CD14-positive monocyte (primary cell): ENCODE results near the gene CD37. TPM values are rescaled to one million over a fixed set of nuclear protein-coding genes. Genes with fewer than 3 reads are reported as not detected.

ENCODE experiments used
- DNase-seq, 3 donors: peaks; one replicate each; pipeline ENCODE4 v3.0.0-alpha.2; 2011 to 2022
- H2AFZ ChIP-seq: 2 replicates; pipeline ENCODE4 v1.6.0; 2012; ENCODE audit warnings: mild to moderate bottlenecking, low read depth, low read length, inconsistent platforms; ENCODE audit not compliant: insufficient read depth, poor library complexity, severe bottlenecking
- H3K27ac ChIP-seq, 2 donors: 1 replicate in 1 of 2; 2 replicates in 1 of 2; pipeline ENCODE4 v1.5.1; 2012 to 2013; ENCODE audit warnings: low read length in 2 of 2, control low read depth in 1 of 2, inconsistent platforms in 1 of 2, low read depth in 1 of 2, mild to moderate bottlenecking in 1 of 2
- H3K27me3 ChIP-seq, 2 donors: one replicate each; pipeline versions ENCODE4 v1.6.0 to v1.6.1; 2011 to 2013; ENCODE audit warnings: low read length in 2 of 2; ENCODE audit not compliant: control insufficient read depth in 2 of 2, insufficient read depth in 2 of 2
- H3K36me3 ChIP-seq, 2 donors: replicated peaks in 1 of 2; 1 replicate in 1 of 2; 2 replicates in 1 of 2; pipeline versions ENCODE4 v1.5.1 to v1.6.1; 2012 to 2013; ENCODE audit warnings: low read length in 2 of 2, control low read depth in 1 of 2, inconsistent platforms in 1 of 2, mild to moderate bottlenecking in 1 of 2; ENCODE audit not compliant: insufficient read depth in 2 of 2, control insufficient read depth in 1 of 2
- H3K4me1 ChIP-seq, 2 donors: 1 replicate in 1 of 2; 2 replicates in 1 of 2; pipeline versions ENCODE4 v1.5.1 to v1.6.1; 2012 to 2013; ENCODE audit warnings: low read length in 2 of 2, control low read depth in 1 of 2, inconsistent platforms in 1 of 2, mild to moderate bottlenecking in 1 of 2, moderate library complexity in 1 of 2; ENCODE audit not compliant: insufficient read depth in 2 of 2, control insufficient read depth in 1 of 2
- H3K4me2 ChIP-seq: replicated peaks from 2 replicates; pipeline ENCODE3; 2012; ENCODE audit warnings: low read length, moderate library complexity, mild to moderate bottlenecking; ENCODE audit not compliant: poor library complexity, severe bottlenecking; ENCODE audit errors: extremely low read depth
- H3K4me3 ChIP-seq, 3 experiments: fragments of 200-600 bp in 1 of 3; sonication (generic) in 1 of 3; replicated peaks in 1 of 3; 1 replicate in 2 of 3; 2 replicates in 1 of 3; pipeline ENCODE4 v1.5.1; 2011 to 2013; ENCODE audit warnings: low read length in 3 of 3, mild to moderate bottlenecking in 3 of 3, control low read depth in 2 of 3, low read depth in 2 of 3, inconsistent platforms in 1 of 3, moderate library complexity in 1 of 3
- H3K79me2 ChIP-seq: 2 replicates; pipeline ENCODE4 v1.6.0; 2012; ENCODE audit warnings: mild to moderate bottlenecking, control low read depth, inconsistent platforms, low read length, moderate library complexity; ENCODE audit not compliant: insufficient read depth
- H3K9ac ChIP-seq: 2 replicates; pipeline ENCODE4 v1.6.0; 2017; ENCODE audit warnings: low read length, mild to moderate bottlenecking; ENCODE audit not compliant: insufficient read depth, poor library complexity, severe bottlenecking
- H3K9me3 ChIP-seq, 2 donors: replicated peaks in 1 of 2; 1 replicate in 1 of 2; 2 replicates in 1 of 2; pipeline versions ENCODE4 v1.5.1 to v1.6.1; 2012 to 2013; ENCODE audit warnings: low read length in 2 of 2, control low read depth in 1 of 2; ENCODE audit not compliant: control insufficient read depth in 1 of 2, insufficient read depth in 1 of 2
- H4K20me1 ChIP-seq: 2 replicates; pipeline ENCODE4 v1.6.0; 2012; ENCODE audit warnings: mild to moderate bottlenecking, low read length, control low read depth, moderate library complexity; ENCODE audit not compliant: insufficient read depth
- H3K27ac Mint-ChIP-seq, 7 donors: one replicate each; pipeline ENCODE4 v1.8.0; 2020; ENCODE audit warnings: mild to moderate bottlenecking in 7 of 7, mixed read lengths in 7 of 7, moderate library complexity in 6 of 7, inconsistent platforms in 2 of 7
- H3K27me3 Mint-ChIP-seq, 3 donors: one replicate each; pipeline ENCODE4 v1.8.0; 2021 to 2022; ENCODE audit warnings: low read depth in 3 of 3, mild to moderate bottlenecking in 3 of 3, mixed read lengths in 3 of 3, moderate library complexity in 3 of 3, inconsistent platforms in 1 of 3
- H3K36me3 Mint-ChIP-seq, 2 donors: one replicate each; pipeline ENCODE4 v1.8.0; 2020; ENCODE audit warnings: mixed read lengths in 2 of 2, inconsistent platforms in 1 of 2, mild to moderate bottlenecking in 1 of 2
- H3K4me1 Mint-ChIP-seq: one replicate; pipeline ENCODE4 v1.8.0; 2020; ENCODE audit warnings: mild to moderate bottlenecking, mixed read lengths
- H3K4me3 Mint-ChIP-seq, 2 donors: one replicate each; pipeline ENCODE4 v1.8.0; 2020; ENCODE audit warnings: mild to moderate bottlenecking in 2 of 2, mixed read lengths in 2 of 2, moderate library complexity in 1 of 2
- H3K9me3 Mint-ChIP-seq, 7 donors: one replicate each; pipeline ENCODE4 v1.8.0; 2020 to 2022; ENCODE audit warnings: mixed read lengths in 7 of 7, mild to moderate bottlenecking in 6 of 7, moderate library complexity in 6 of 7, inconsistent platforms in 2 of 7
- WGBS: methylation state at CpG from one replicate; pipeline ENCODE4 v1.1.5; 2013; ENCODE audit warnings: missing lambda C conversion rate; ENCODE audit not compliant: insufficient coverage; 5-methylcytosine and 5-hydroxymethylcytosine counted together
- intact Hi-C, 2 donors: fragments of 100-400 bp; cut with micrococcal nuclease; formaldehyde crosslinking; loops; one replicate each; pipeline versions ENCODE4 v1.15.0 to v1.15.1; 2023
- polyA plus RNA-seq, 3 donors: library from polyadenylated mRNA; depleted of rRNA in 1 of 3; unstranded in 2 of 3; stranded (reverse) in 1 of 3; fragments of 300-500 nt in 2 of 3; fragments of >200 nt in 1 of 3; fragmentation: Illumina TruSeq in 2 of 3; gene quantifications; 1 replicate in 2 of 3; 2 replicates in 1 of 3; pipeline ENCODE4 v1.2.3, GENCODE V29; 2012 to 2021
- TF ChIP-seq, protein P1 (sequence below): fragments of 200-600 bp; IDR thresholded peaks from one replicate; pipeline ENCODE4 v1.8.0; 2022; ENCODE audit warnings: antibody characterized with exemption, mild to moderate bottlenecking

Gene CD37
- polyA plus RNA-seq, 3 donors, result 147 to 380 (median 194) TPM

GRCh38 chr19:49335784-49336481, 727 bp downstream of the CD37 start:
- H3K9me3 Mint-ChIP-seq, result peaks cover 0 to 6% (median 0%) of the 10 kb centered on the region in 7 donors
- H3K4me1 Mint-ChIP-seq, result peaks cover 72% of the 10 kb centered on the region
- Histone ChIP-seq H2AFZ (peak overlapping the region; percentile 95), H3K27ac (peak overlapping the region; percentile 62 to 95), H3K4me1 (peaks cover 54 to 84% of the 10 kb centered on the region in 2 donors), H3K36me3 (peaks cover 22 to 40% of the 10 kb centered on the region in 2 donors), H4K20me1 (peaks cover 39% of the 10 kb centered on the region), H3K9ac (peak overlapping the region; percentile 88), H3K4me3 (peak overlapping the region; percentile 80 to 98 (median 88)), H3K27me3 (no peaks in the 10 kb centered on the region), H3K4me2 (peak overlapping the region; percentile 98), H3K9me3 (no peaks in the 10 kb centered on the region), H3K79me2 (peaks cover 36% of the 10 kb centered on the region)
- TF ChIP-seq, protein P1, sequence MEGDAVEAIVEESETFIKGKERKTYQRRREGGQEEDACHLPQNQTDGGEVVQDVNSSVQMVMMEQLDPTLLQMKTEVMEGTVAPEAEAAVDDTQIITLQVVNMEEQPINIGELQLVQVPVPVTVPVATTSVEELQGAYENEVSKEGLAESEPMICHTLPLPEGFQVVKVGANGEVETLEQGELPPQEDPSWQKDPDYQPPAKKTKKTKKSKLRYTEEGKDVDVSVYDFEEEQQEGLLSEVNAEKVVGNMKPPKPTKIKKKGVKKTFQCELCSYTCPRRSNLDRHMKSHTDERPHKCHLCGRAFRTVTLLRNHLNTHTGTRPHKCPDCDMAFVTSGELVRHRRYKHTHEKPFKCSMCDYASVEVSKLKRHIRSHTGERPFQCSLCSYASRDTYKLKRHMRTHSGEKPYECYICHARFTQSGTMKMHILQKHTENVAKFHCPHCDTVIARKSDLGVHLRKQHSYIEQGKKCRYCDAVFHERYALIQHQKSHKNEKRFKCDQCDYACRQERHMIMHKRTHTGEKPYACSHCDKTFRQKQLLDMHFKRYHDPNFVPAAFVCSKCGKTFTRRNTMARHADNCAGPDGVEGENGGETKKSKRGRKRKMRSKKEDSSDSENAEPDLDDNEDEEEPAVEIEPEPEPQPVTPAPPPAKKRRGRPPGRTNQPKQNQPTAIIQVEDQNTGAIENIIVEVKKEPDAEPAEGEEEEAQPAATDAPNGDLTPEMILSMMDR, result no peak
- peaks cover 0 to 3% (median 2%) of the 10 kb centered on the region in 3 donors for H3K27me3 Mint-ChIP-seq
- H3K36me3 Mint-ChIP-seq, result peaks cover 24 to 42% of the 10 kb centered on the region in 2 donors
- 53% methylated on average over 7 of the region's 14 CpGs for WGBS
- intact Hi-C loops, result no loop called here
- peak overlapping the region; percentile 96 to 99 for H3K4me3 Mint-ChIP-seq
- H3K27ac Mint-ChIP-seq, result peak overlapping the region; percentile 93 to 100 (median 96)
- peak in 2 of 3 donors; percentile 28 to 58 for DNase-seq

DNA sequence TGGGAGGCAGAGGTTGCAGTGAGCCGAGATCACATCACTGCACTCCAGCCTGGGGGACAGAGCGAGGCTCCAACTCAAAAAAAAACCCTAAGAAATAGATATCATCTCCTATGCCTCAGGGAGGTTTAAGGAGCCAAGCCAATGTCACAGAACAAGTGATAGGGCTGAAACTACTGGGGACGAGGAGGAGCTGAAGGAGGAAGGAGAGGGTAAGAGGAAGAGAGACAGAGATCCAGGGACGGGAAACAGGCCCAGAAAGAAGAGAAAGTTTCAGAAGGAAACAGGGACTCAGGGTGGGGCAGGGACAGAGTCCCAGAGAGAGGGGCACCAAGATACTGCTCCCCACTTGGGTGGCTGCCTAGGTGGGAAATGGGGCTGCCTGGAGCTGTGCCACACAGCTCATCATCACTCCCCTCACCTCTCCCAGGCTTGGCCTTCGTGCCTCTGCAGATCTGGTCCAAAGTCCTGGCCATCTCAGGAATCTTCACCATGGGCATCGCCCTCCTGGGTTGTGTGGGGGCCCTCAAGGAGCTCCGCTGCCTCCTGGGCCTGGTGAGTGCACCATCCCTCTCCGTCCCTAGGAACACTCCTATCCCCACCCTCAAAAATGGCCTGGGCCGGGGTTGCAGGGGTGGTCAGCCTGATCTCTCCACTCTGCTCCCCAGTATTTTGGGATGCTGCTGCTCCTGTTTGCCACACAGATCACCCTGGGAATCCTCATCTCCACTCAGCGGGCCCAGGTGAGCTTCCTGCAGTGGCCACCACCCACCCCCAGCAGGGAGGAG, 1.5 kb downstream of the CD37 start:
- TF ChIP-seq, protein P1, result no peak
- peak overlapping the region; percentile 62 to 95 for H3K27ac ChIP-seq
- H3K4me1 Mint-ChIP-seq, result peaks cover 67% of the 10 kb centered on the region
- H3K4me2 ChIP-seq, result peak overlapping the region; percentile 98
- H3K27me3 ChIP-seq, result no peaks in the 10 kb centered on the region
- peaks cover 39% of the 10 kb centered on the region for H4K20me1 ChIP-seq
- peaks cover 0 to 3% (median 2%) of the 10 kb centered on the region in 3 donors for H3K27me3 Mint-ChIP-seq
- peak overlapping the region; percentile 96 to 99 for H3K4me3 Mint-ChIP-seq
- 60% methylated on average over 5 of the region's 10 CpGs for WGBS
- H3K36me3 ChIP-seq, result peaks cover 22 to 40% of the 10 kb centered on the region in 2 donors
- H2AFZ ChIP-seq, result no peak overlapping the region
- peaks cover 24 to 40% of the 10 kb centered on the region in 2 donors for H3K36me3 Mint-ChIP-seq
- H3K9ac ChIP-seq, result peak overlapping the region; percentile 47
- no peaks in the 10 kb centered on the region for H3K9me3 ChIP-seq
- peaks cover 36% of the 10 kb centered on the region for H3K79me2 ChIP-seq
- peak in 1 of 3 donors; percentile 6 for DNase-seq
- H3K4me1 ChIP-seq, result peaks cover 53 to 77% of the 10 kb centered on the region in 2 donors
- H3K9me3 Mint-ChIP-seq, result peaks cover 0 to 6% (median 0%) of the 10 kb centered on the region in 7 donors
- H3K4me3 ChIP-seq, result peak overlapping the region; percentile 80 to 98 (median 88)
- H3K27ac Mint-ChIP-seq, result peak overlapping the region; percentile 93 to 100 (median 96)
- intact Hi-C loops, result no loop called here
